ENCODE results near the gene MIB2.
A peak's percentile ranks its signal among the peaks of the same experiment; 100 is the strongest.
"Not testable (repeated sequence)": the region's sequence is repeated elsewhere in the genome, so short reads cannot be mapped to it uniquely, and the experiment has no call there.

Gene MIB2

DNA sequence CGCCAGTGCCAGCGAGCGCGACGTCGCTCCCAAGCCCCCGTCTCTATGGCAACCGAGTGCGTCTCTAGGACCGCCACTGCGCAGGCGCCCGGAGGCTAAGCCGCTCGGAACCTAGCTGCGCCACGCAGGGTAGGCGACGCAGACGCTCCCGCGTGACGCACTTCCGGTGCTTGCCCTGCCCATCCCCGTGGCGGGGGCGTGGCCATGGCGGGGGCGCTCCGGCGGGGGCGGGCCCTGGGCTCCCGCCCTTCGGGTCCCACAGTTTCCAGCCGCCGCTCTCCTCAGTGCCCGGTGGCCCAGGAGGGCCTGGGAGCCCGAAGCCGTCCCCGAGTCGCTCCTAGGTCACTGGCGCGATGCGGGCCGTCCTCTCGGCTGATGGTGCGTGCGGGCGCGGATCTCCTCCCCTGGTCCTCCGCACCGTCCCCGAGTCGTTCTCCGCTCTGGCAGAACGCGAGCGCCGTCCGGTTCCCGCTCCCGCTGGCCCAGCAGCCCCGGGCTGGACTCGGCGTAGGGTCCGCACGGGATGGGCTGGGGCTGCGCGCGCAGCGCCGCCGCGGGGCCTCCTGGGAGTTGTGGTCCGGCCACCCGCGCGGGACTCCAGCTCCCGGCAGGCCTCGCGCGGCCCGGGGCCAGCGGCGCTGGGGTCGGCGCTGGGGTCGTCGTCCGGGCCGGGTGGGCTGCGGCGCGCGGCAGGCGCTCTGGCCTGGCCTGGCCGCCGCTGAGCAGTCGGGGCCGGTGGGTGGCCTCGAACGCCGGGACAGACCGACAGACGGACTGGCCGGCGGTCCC, at the start of gene MIB2:
MIB2 (plus strand) TSS at position 245 of the 789 bp plus-strand sequence. CDS start 7,953 bp downstream, outside the sequence.
- peak within 1 kb of the TSS; percentile 83 to 97 (median 95) for H3K4me3 ChIP-seq
- H3K27ac ChIP-seq: peak within 1 kb of the TSS; percentile 96 to 100 (median 99)

DNA sequence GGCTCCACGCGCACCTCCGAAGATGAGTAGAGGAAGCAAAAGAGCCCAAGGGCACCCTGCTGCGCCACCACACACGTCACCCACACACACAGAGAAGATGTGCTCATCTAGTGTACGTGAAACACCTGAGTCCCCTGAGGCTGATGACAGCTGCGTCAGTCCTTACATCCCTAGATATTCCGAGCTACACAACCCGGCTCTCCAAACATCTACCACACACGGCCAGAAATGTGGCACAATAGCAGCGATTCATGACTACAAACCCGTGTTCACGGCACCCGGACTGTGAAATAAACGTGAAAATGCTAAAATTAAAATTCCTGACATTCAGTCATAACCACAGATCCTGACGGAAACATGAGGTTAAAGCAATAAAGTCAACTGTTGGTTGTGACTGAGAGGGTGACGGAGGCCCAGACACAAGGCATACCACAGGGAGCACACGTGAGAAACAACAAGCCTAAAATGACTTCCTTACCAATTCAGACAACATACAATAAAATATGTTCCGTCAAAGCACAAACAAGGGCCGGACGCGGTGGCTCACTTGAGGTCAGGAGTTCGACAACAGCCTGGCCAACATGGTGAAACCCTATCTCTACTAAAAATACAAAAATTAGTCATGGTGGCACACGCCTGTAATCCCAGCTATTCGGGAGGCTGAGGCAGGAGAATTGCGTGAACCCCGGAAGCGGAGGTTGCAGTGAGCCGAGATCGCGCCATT, 48.0 kb upstream of the MIB2 start:
- Histone ChIP-seq H3K4me3 (no peak overlapping the region), H3K27ac (peak overlapping the region in 2 of 21 experiments; percentile 12 to 40)

DNA sequence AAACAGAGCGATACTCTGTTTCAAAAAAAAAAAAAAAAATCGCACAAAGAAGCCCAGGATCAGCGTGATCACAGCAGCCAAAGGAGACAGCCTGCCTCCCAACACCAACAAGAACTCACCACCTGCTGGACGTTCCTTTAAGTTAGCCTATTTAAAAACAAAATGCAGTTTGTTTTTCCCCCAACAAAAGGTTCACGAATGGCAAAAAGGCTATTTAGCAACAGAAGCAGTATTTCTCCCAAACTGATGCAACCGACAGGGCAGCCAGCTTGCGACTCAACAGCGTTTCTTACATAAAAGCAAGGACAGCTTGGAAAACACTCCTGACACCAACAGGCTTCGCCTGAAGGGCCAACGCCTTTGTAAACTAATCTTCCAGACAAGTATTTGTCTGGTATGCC, 47.4 kb upstream of the MIB2 start:
- Histone ChIP-seq H3K4me3 (no peak overlapping the region), H3K27ac (peak overlapping the region in 3 of 21 experiments; percentile 5 to 12 (median 6))

DNA sequence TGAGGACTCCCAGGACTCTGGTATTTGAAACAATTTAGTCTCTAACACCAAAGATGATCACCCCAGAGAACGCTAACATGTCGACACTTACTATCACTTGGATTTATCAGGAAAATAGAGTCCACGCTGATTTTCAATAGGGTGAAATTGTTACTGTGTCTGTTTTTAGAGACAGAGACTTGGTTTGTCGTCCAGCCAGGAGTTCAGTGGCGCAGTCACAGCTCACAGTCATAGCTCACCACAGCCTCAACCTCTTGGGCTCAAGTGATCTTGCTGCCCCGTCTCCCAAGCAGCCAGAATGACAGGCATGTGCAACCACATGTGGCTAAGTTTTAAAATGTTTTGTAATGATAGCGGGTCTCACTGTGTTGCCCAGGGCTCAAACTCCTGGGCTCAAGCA, 46.0 kb upstream of the MIB2 start:
- H3K4me3 ChIP-seq: no peak overlapping the region
- no peak overlapping the region for H3K27ac ChIP-seq

DNA sequence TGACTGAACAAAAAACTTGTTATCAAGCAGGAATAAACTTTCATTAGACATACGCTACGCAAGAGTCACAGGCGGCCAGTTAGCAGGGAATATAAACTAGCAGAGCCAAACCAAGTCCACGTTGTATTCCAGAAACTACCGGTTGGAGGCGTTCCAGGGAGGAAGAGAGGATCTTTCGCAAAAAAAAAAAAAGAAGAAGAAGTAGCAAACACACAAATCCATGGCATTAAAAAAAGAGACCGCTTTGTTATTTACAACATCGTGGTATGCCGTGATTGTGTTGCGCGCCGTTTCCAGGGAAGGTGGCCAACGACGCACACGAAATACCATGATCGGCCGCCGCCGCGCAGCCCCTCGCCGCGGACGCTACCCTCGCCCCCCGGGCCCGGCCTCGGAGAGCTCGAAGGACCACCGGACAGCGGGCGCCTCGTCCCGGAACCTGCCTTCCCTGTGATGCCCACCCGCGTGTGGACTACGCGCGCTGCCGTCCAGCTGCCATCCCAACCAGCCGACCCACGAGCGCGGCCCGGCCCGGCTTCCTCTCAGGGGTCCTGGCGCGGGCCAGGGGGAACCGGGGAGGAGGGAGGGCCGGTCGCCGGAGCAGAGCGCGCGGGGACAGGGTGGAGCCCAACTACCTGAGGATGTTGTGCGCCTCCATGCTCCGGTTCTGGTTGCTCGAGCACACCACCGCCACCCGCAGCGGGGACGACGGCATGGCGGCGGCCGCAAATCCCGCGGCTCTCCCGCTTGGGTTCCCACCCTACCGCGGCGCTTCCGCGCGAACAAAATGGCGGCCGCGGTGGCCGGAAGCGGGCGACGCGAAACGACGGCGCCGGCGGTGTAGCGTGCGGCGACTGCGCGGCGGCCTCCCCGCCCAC, 41.2 kb upstream of the MIB2 start:
- H3K27ac ChIP-seq: peak overlapping the region; percentile 92 to 100 (median 99)
- peak overlapping the region; percentile 85 to 100 (median 100) for H3K4me3 ChIP-seq

DNA sequence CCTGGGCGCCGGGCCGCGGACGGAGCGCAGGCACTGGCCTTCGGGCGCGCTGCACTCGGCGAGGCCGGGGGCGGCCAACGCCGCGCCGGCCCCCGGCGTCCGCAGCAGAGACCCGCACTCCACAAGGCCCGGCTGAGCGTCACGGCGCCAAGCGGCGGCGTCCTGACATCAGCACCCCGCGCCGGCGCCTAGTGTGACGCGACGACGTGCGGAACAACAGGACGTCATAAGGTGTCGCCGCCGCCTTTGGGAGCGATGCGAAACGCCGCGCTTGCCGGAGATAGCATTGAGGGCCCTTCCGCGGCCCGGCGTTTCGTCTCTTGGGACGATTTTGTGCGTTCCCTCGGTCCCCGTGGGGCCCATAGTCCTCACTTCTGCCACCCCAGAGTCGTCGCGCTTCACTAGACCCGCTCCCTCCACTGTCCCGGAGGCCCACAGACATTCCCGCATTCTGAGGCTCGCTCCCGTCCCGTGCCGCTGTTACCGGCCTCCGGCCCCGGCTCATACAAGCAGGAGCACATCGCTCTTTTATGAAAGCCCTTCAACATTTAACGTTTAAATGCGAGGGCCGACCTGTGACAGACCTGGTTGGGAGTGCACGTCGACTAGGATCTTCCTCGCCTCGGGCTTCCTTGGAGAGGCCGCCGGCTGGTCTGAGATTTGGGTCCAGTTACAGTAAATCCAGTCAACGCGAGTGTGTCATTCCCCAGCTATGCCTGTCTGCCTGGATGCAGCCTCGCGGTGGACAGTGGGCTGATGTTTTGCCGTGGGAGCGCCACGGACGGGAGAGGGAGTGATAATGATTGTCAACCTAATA, 40.4 kb upstream of the MIB2 start, which contains the start of gene SSU72:
SSU72 (minus strand) TSS at position 143 of the 817 bp plus-strand sequence. CDS start 306 bp downstream, outside the sequence.
- Histone ChIP-seq H3K4me3 (peak within 1 kb of the TSS; percentile 85 to 100 (median 100)), H3K27ac (peak within 1 kb of the TSS; percentile 92 to 100 (median 99))

DNA sequence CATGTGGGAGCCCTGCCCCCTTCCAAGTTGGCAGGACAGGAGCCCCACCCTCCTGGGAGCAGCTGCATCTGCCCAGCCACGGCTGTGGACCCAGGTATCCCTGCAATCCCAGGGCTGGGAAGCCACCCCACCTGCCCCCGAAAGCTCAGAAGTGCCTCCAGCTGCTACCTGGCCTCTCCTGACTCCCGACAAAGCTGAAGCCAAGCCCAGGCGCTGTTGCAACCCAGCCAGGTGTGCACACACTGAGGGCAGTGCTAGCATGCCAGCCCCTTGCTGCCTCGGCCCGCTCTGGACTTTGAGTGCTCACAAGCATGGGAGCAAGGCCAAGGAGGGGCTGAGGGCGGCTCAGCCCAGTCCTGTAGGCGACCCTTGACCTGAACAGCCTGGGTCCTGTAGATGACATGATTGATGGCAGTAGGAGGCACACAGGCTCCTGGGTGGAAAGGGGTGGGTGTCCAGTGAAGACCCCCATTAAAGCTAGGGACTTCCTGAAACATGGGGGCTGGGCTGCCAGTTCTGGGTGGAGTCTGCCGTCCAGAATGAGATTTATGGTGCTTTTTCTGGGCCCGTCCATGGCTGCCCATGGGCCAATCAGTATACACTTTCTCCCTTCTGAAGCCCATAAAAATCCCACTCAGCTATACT, 37.8 kb upstream of the MIB2 start:
- Histone ChIP-seq H3K4me3 (no peak overlapping the region), H3K27ac (no peak overlapping the region)

DNA sequence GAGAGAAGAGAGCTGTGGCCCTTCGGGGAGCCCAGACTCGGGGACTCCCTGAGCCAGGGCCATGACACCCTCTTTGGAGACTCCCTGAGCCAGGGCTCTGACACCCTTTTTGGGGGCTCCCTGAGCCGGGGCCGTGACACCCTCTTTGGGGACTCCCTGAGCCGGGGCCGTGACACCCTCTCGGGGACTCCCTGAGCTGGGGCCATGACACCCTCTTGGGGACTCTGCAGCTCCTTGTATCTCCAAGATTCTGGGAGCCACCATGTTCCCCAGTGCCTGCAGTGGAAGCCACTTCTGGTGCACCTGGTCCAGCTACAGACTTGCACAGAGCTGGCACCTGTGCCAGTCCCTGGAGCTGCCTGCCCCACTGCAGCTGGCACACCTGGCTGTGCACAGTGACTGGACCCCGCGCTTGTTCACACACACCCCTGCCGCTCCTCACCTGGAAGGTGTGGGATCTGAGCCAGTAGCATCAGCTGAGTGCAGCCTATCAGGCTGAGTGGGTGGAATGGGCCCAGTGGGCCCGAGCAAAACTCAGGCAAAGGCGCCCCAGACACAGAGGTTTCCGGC, 36.8 kb upstream of the MIB2 start:
- Histone ChIP-seq H3K4me3 (no peak overlapping the region), H3K27ac (no peak overlapping the region)

DNA sequence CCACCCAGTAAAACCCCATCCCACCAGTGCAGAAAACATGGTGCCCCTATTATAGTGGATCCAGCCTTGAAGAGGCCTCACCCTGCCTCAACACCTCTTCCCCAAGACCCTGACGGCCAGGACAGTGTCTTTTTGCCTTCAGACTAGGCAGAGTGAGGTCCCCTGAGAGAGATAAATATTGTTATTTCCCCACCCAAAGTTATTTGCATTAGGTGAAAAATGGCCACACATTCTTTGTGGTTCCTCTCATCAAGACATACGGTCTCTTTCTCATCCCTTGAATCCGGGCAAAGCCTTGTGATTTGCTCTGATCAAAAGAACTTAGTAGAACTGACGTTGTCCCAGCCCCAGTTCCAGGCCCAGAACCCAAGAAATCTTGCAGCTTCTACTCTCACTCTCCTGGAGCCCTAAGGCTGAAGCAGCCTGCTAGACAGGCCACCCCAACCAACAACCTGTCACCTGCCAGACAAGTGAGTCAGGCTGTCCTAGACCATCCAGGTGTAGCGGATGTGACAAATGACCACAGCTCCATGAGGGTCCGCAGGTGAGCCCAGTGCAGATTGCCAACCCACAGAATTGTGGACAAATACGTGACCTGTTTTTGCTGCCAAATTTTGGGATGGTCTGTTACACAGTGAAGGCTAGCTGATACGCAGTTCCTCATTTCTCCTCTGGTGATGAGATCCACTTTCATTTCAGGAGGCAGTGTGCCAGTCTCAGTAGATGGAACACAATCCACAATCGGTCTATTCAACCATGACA, 32.5 kb upstream of the MIB2 start:
- no peak overlapping the region for H3K4me3 ChIP-seq
- no peak overlapping the region for H3K27ac ChIP-seq

DNA sequence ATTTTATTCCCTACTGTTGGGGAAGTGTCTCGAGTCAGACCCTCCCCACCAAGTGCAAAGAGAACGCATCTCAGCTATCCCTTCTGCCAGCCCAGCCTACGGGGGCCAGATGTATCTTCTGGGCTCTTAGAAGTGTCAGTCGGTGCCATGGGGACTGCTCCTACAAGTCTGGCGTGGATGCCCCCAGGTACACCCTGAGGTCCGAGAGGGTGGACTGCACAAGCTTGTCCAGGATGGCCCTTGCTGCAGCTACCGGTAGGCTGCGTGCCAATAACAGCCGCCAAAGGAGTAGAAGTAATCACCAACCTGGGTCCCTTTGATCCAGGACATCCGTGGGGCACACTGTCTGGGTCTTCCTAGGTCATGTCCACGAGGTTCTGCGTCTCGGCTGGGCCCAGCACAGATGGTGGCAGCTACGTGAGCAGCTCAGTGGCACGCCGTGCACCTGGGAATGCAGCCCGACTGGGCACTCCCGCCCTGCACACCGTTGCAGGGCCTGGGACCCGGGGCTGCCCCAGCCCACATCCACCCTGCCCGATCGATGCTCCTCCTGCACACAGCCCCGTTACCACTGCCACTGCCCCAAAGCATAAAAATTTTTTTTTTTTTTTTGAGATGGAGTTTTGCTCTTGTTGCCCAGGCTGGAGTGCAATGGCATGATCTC, 31.8 kb upstream of the MIB2 start:
- H3K4me3 ChIP-seq: no peak overlapping the region

DNA sequence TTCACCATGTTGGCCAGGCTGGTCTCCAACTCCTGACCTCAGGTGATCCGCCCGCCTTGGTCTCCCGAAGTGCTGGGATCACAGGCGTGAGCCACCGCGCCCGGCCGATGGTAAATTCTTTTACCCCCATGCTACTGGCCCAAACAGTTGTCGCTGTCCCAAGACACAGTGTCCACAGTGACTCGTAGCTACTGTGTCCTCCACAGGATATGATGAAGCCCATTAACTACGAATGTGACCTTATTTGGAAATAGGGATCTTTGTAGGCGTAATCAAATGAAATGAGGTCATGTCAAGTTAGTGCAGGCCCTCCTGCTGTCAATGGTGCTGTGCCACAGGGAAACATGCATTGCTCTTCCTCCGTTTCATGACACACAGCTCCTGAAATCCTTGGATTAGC, 23.8 kb upstream of the MIB2 start:
- H3K4me3 ChIP-seq: no peak overlapping the region
- no peak overlapping the region for H3K27ac ChIP-seq

More for the DNA sequence above, 31.8 kb upstream of the MIB2 start:
- no peak overlapping the region for H3K27ac ChIP-seq

DNA sequence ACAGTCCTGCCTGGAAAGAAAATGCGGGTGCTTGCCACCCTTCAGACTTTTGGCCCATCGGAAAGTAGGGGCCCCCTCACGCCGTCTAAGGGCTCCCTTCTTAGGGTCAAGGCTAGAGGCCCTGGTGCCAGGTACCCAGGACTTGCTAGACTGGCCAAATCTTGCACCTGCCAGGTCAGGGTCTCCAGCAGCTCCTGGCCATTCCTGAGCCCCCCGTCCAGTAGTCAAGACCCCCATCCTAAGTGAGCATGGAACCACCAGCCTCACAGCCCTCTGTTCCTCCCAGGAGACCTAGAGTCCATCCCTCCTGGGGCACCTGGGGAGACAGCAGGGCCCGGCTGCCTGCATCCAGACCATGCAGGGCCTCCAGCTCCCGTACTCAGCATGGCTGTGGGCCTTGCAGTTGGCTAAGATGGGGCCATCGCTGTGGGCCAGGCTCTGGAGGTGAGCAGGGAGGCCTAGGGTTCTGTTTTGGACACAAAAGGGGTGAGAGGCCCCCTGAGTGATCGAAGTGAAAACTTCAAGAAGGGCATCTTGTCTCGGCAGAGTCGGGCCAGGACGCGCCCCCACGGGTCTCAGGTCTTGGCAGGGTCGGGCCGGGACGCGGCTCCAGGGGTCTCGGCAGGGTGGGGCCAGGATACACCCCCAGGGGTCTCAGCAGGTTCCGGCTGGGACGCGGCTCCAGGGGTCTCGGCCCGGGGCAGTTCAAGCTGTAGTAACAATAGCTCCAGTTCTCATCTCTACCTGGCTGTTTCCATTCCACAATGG, 21.3 kb upstream of the MIB2 start:
- Histone ChIP-seq H3K27ac (no peak overlapping the region), H3K4me3 (no peak overlapping the region)

DNA sequence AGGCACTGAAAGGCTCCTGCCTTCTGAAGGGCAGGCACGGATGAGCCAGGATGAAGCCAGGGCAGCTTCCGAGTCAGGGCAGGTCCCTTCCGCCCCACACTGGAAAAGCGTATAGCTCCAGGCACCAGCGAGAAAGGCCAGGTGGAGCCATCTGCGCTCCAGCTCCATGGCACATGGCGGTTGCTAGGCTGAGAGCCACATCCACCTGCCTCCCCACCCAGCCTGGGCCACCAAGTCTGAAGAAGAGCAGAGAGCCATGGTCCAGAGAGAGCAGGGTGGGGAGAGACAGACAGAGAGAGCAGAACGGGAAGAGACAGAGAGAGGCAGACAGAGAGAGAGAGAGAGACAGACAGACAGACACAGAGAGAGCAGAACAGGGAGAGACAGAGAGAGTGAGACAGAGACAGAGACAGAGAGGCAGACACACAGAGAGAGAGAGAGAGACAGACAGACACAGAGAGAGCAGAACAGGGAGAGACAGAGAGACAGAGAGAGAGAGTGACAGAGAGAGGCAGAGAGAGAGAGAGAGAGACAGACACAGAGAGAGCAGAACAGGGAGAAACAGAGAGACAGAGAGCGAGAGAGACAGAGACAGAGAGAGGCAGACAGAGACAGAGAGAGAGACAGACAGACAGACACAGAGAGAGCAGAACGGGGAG, 20.6 kb upstream of the MIB2 start:
- Histone ChIP-seq H3K4me3 (no peak overlapping the region), H3K27ac (no peak overlapping the region)

DNA sequence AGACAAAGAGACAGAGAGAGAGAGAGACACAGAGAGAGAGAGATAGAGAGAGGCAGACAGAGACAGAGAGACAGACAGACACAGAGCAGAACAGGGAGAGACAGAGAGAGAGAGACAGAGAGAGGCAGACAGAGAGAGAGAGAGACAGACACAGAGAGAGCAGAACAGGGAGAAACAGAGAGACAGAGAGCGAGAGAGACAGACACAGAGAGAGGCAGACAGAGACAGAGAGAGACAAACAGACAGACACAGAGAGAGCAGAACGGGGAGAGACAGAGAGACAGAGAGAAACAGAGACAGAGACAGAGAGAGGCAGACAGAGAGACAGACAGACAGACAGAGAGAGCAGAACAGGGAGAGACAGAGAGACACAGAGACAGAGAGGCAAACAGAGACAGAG, 20.0 kb upstream of the MIB2 start:
- H3K4me3 ChIP-seq: not testable (repeated sequence)

DNA sequence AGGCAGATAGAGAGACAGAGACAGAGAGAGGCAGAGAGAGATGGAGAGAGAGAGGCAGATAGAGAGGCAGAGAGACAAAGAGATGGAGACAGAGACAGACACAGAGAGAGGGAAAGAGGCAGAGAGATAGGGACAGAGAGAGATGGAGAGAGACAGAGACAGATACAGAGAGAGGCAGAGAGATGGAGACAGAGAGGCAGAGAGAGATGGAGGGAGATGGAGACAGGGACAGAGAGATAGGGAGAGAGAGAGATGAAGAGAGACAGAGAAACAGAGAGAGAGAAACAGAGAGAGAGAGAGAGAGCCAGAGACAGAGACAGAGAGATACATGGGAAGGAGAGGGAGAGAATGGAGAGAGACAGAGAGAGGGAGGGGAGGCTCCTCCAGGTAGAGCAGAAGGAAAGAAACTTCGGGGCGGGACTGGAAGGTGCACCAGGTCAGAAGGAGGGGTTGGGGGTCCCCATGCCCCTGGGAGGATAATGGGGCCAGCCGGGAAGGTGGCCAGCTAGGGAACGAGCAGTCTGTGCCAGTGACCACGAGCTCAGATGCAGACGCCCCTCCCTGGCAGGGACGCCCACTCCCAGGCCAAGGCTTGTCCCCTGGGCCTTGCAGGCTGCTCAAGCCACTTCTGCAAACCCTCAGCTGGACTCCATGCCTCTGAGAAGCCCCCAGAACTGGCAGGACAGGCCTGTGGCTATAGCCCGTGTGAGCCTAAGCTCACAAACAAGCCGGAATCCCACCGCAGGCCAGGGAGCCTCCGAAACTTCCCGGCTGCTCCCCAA, 18.6 kb upstream of the MIB2 start:
- no peak overlapping the region for H3K4me3 ChIP-seq
- no peak overlapping the region for H3K27ac ChIP-seq

More for the DNA sequence above, 20.0 kb upstream of the MIB2 start:
- not testable (repeated sequence) for H3K27ac ChIP-seq
